ENCODE data around the gene C9orf72.
"Not testable (repeated sequence)": the region's sequence is repeated elsewhere in the genome, so short reads cannot be mapped to it uniquely, and the experiment has no call there.

GRCh38 chr9:27612036-27612435 is 38.8 kb upstream of the C9orf72 start:
- TF ChIP-seq CTCF, POLR2A (IDR thresholded peaks at IDR 0.05): not testable (repeated sequence)

Data from adrenal gland (tissue), 5 donors.